Body of pancreas (tissue), 4 donors: Measurements from ENCODE around the gene AXL. TPM values are rescaled to one million over a fixed set of nuclear protein-coding genes. Genes with fewer than 3 reads are reported as not detected.

ENCODE experiments used
- ATAC-seq: fragments of 150-250 bp; one replicate; pipeline ENCODE4 v1.9.1; 2016
- DNase-seq, 4 donors: peaks; one replicate each; pipeline ENCODE4 v3.0.0-alpha.2; 2019
- H3K27ac ChIP-seq, 4 donors: fragments of 200-600 bp; sonication (generic); 1 replicate in 3 of 4; 2 replicates in 1 of 4; pipeline versions ENCODE4 v1.5.1 to v1.6.1; 2016 to 2019; ENCODE audit warnings: mild to moderate bottlenecking in 1 of 4, mixed read lengths in 1 of 4, moderate library complexity in 1 of 4
- H3K27me3 ChIP-seq, 2 donors: fragments of 200-600 bp; sonication (generic); one replicate each; pipeline ENCODE4 v1.6.0; 2016; ENCODE audit warnings: mild to moderate bottlenecking in 1 of 2
- H3K36me3 ChIP-seq, 2 donors: fragments of 200-600 bp; sonication (generic); replicated peaks in 1 of 2; 2 replicates each; pipeline ENCODE4 v1.5.1; 2016; ENCODE audit warnings: low read depth in 2 of 2; ENCODE audit not compliant: insufficient read depth in 1 of 2
- H3K4me1 ChIP-seq: fragments of 200-600 bp; sonication (generic); one replicate; pipeline ENCODE4 v1.6.0; 2016
- H3K4me3 ChIP-seq, 2 donors: fragments of 200-600 bp; sonication (generic); 1 replicate in 1 of 2; 2 replicates in 1 of 2; pipeline ENCODE4 v1.5.1; 2016 to 2019
- H3K9me3 ChIP-seq, 3 donors: fragments of 200-600 bp; sonication (generic); 1 replicate in 2 of 3; 2 replicates in 1 of 3; pipeline ENCODE4 v1.5.1; 2016
- CTCF ChIP-seq, 7 experiments: fragments of 450-650 bp in 4 of 7; fragments of 200-600 bp in 3 of 7; sonication (generic) in 3 of 7; IDR thresholded peaks; one replicate each; pipeline ENCODE4 v1.5.1; 2016 to 2019; ENCODE audit warnings: antibody characterized with exemption in 7 of 7
- POLR2A ChIP-seq, 3 donors: fragments of 450-650 bp; IDR thresholded peaks; one replicate each; pipeline ENCODE4 v1.6.1; 2016; ENCODE audit warnings: antibody characterized with exemption in 3 of 3, mild to moderate bottlenecking in 2 of 3
- WGBS, 2 donors: methylation state at CpG; one replicate each; pipeline ENCODE4 v1.1.5; 2017; 5-methylcytosine and 5-hydroxymethylcytosine counted together
- intact Hi-C: fragments of 100-400 bp; cut with DNase I; formaldehyde crosslinking; loops from one replicate; pipeline ENCODE4 v1.15.1; 2023
- total RNA-seq, 2 donors: library from RNA; depleted of rRNA; stranded (reverse); fragments of >200 nt; gene quantifications; one replicate each; pipeline ENCODE4 v1.1.0, GENCODE V29; 2016

AXL gene
- total RNA-seq, 2 donors from 2014 or later: 14.2 to 15.0 TPM

- Histone ChIP-seq H3K27ac (peak overlapping the region in 2 of 4 donors; percentile 41 to 53), H3K4me3 (no peak overlapping the region), H3K9me3 (no peaks in the 10 kb centered on the region), H3K36me3 (no peaks in the 10 kb centered on the region), H3K27me3 (peaks cover 0 to 14% of the 10 kb centered on the region in 2 donors), H3K4me1 (peaks cover 10% of the 10 kb centered on the region)
- DNase-seq (peak in 3 of 4 donors; percentile 14 to 32 (median 22)), ATAC-seq (peak; percentile 15)
- TF ChIP-seq POLR2A (IDR thresholded peaks at IDR 0.05): no peak
- no peak for TF ChIP-seq CTCF (IDR thresholded peaks at IDR 0.05)
- 10 to 33% methylated on average over 9 to 16 of the region's 16 CpGs for WGBS, 2 donors
- intact Hi-C loops: no loop called here
Observed at GRCh38 chr19:41219924-41220567, 1.0 kb downstream of the AXL start.

GRCh38 chr19:41220811-41221210 is 1.8 kb downstream of the AXL start:
- no peak for TF ChIP-seq CTCF (IDR thresholded peaks at IDR 0.05)
- no peak for TF ChIP-seq POLR2A (IDR thresholded peaks at IDR 0.05)
- Histone ChIP-seq H3K9me3 (no peaks in the 10 kb centered on the region), H3K4me3 (no peak overlapping the region), H3K4me1 (peaks cover 13% of the 10 kb centered on the region), H3K27ac (peak overlapping the region in 1 of 4 donors; percentile 53), H3K36me3 (no peaks in the 10 kb centered on the region), H3K27me3 (peaks cover 0 to 14% of the 10 kb centered on the region in 2 donors)
- DNase-seq (no peak), ATAC-seq (no peak)
- intact Hi-C loops: no loop called here
- 45 to 47% methylated on average over 9 of the region's 9 CpGs for WGBS, 2 donors

- intact Hi-C loops: no loop called here
- Histone ChIP-seq H3K9me3 (no peaks in the 10 kb centered on the region), H3K27me3 (peaks cover 0 to 14% of the 10 kb centered on the region in 2 donors), H3K4me1 (peaks cover 22% of the 10 kb centered on the region), H3K4me3 (no peak overlapping the region), H3K36me3 (no peaks in the 10 kb centered on the region), H3K27ac (no peak overlapping the region)
- ATAC-seq (no peak), DNase-seq (no peak)
- TF ChIP-seq POLR2A (IDR thresholded peaks at IDR 0.05) (no peak), CTCF (IDR thresholded peaks at IDR 0.05) (no peak)
- 64 to 75% methylated on average over 11 to 20 of the region's 20 CpGs for WGBS, 2 donors
Observed at GRCh38 chr19:41221514-41222205, 2.6 kb downstream of the AXL start.

- H3K27me3 ChIP-seq: peaks cover 0 to 14% of the 10 kb centered on the region in 2 donors
- no peak for DNase-seq
- H3K27ac ChIP-seq: no peak overlapping the region
- H3K4me3 ChIP-seq: no peak overlapping the region
- no peak for ATAC-seq
- peaks cover 26% of the 10 kb centered on the region for H3K4me1 ChIP-seq
- H3K36me3 ChIP-seq: no peaks in the 10 kb centered on the region
- WGBS, 2 donors: 65 to 71% methylated on average over 10 of the region's 10 CpGs
- no peaks in the 10 kb centered on the region for H3K9me3 ChIP-seq
- TF ChIP-seq POLR2A (IDR thresholded peaks at IDR 0.05): no peak
- TF ChIP-seq CTCF (IDR thresholded peaks at IDR 0.05): no peak
- intact Hi-C loops: no loop called here
Observed at GRCh38 chr19:41222240-41222639, 3.2 kb downstream of the AXL start.
